ENCODE results near the gene IL17B. TPM values are rescaled to one million over a fixed set of nuclear protein-coding genes. Genes with fewer than 3 reads are reported as not detected.

The IL17B gene
- total RNA-seq, 4 donors from 2014 or later, result 1.2 TPM; not detected in 3

DNA sequence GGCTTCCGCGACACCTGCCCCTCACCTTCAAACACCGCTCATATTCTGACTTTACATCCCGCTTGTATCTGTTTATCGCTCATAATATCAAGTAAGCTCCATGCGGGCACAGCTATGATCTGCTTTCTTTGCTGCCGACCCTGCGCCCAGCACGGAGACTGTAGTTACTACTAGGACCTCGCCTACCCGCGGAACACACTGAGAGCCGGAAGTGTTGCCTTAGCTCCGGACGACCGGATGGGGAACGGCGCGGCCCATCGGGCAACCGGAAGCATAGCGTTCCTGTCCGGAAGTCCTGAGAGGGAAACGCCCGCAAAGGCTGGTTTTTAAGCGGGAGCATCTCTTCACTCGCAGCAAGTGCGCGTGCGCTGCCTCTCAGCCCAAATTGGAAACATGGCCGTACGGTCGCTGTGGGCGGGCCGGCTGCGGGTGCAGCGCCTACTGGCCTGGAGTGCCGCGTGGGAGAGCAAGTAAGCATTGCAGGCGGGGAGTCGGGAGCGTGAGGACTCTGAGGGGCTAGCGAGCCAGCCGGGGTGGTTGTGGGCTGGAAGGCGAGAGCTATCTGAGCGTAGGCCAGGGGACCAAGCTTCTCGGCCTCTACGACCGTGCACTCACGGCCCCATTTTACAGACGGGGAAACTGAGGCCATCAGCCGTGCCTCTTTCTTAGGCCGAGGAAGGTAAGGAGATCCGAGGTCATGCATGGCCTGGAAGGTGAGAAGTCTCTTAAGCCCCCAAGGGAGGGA is 33.8 kb downstream of the IL17B start, which contains the start of gene GRPEL2:
GRPEL2 (plus strand) TSS at position 353 of the 745 bp plus-strand sequence; CDS start at position 394, 41 bp downstream.
- no peaks in the 10 kb centered on the region for H3K27me3 ChIP-seq
- ATAC-seq (peak; percentile 99), DNase-seq (peak; percentile 93 to 95)
- H3K36me3 ChIP-seq, result peaks cover 0 to 39% of the 10 kb centered on the region in 2 donors
- H3K9me3 ChIP-seq, result no peaks in the 10 kb centered on the region
- H3K4me3 ChIP-seq, result peak within 1 kb of the TSS; percentile 58 to 96 (median 79)
- peaks cover 13 to 16% of the 10 kb centered on the region in 2 donors for H3K4me1 ChIP-seq
- H3K27ac ChIP-seq, result peak within 1 kb of the TSS; percentile 84 to 89 (median 87)
- TF ChIP-seq POLR2A (IDR thresholded peaks at IDR 0.05) (peak; percentile 57 to 69), CTCF (IDR thresholded peaks at IDR 0.05 in 4 of 5, conservative IDR thresholded peaks at IDR 0.05 in 1 of 5) (no peak)
- in situ Hi-C loops (cut with MboI; ENCODE audit: low sequenced_read_pairs in 4 of 4), result no loop called here
- intact Hi-C loops (cut with DNase I; ENCODE audit: low total_unique reads), result loop anchor here (5.0 to 10.0 kb wide), 3 partner anchors 73 to 961 kb away; partner anchors contain the start of genes AFAP1L1, FBXO38, HMGXB3 and TIGD6

DNA sequence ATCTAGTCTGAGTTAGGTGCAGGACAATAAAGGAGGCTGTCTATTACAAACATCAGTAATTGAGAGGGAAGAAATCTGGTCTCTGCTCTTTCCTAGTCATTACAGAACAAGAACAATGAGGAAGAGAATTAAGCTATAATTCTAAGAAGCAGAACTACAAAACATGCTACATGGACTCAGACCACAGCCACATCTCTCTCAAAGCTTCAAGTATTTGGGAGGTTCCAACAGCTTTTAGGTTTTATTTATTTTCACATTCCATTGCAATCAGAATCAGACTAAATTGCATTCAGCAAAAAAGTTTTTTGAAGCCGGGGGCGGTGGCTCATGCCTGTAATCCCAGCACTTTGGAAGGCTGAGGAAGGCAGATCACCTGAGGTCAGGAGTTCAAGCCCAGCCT is 34.9 kb downstream of the IL17B start:
- peaks cover 13 to 16% of the 10 kb centered on the region in 2 donors for H3K4me1 ChIP-seq
- DNase-seq (no peak), ATAC-seq (no peak)
- no peaks in the 10 kb centered on the region for H3K9me3 ChIP-seq
- H3K4me3 ChIP-seq, result peak overlapping the region in 1 of 4 donors; percentile 96
- TF ChIP-seq POLR2A (IDR thresholded peaks at IDR 0.05) (no peak), CTCF (IDR thresholded peaks at IDR 0.05 in 4 of 5, conservative IDR thresholded peaks at IDR 0.05 in 1 of 5) (no peak)
- intact Hi-C loops (cut with DNase I; ENCODE audit: low total_unique reads), result loop anchor here (10.0 kb wide), 1 partner anchor 959 kb away; the partner anchor contains the start of gene FBXO38
- in situ Hi-C loops (cut with MboI; ENCODE audit: low sequenced_read_pairs in 4 of 4), result no loop called here
- peaks cover 0 to 36% of the 10 kb centered on the region in 2 donors for H3K36me3 ChIP-seq
- H3K27ac ChIP-seq, result peak overlapping the region in 3 of 4 donors; percentile 84 to 87 (median 87)
- no peaks in the 10 kb centered on the region for H3K27me3 ChIP-seq

- Histone ChIP-seq H3K27me3 (no peaks in the 10 kb centered on the region), H3K36me3 (peaks cover 0 to 37% of the 10 kb centered on the region in 2 donors), H3K4me3 (no peak overlapping the region), H3K27ac (no peak overlapping the region), H3K9me3 (no peaks in the 10 kb centered on the region), H3K4me1 (peaks cover 13 to 16% of the 10 kb centered on the region in 2 donors)
- no peak for TF ChIP-seq POLR2A (IDR thresholded peaks at IDR 0.05)
- TF ChIP-seq CTCF (IDR thresholded peaks at IDR 0.05 in 4 of 5, conservative IDR thresholded peaks at IDR 0.05 in 1 of 5), result no peak
- intact Hi-C loops (cut with DNase I; ENCODE audit: low total_unique reads), result loop anchor here (10.0 kb wide), 1 partner anchor 957 kb away; the partner anchor contains the start of gene FBXO38
- in situ Hi-C loops (cut with MboI; ENCODE audit: low sequenced_read_pairs in 4 of 4), result no loop called here
- no peak for DNase-seq
- ATAC-seq, result no peak
Measured at GRCh38 chr5:149341876-149342275, 37.2 kb downstream of the IL17B start.

DNA sequence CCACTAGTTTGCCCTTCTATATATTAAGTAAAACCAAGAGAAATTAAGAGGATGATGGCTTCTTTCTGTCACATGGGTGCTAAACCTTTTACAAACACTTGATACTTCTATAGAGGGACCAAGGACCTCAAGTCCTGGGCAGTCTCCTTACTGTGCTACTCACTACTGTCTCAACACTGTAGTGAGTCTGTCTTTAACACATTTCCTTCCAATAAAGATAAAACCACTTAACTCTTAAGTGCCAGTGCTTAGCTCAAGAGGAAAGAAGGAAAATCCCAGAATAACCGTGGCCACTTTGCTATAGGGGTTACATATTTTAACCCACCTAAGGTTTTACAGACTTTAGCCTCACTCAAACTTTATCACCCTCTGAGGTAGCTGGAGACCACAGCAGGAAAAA is 38.2 kb downstream of the IL17B start:
- Histone ChIP-seq H3K36me3 (peaks cover 0 to 47% of the 10 kb centered on the region in 2 donors), H3K9me3 (no peaks in the 10 kb centered on the region), H3K27me3 (no peaks in the 10 kb centered on the region), H3K27ac (no peak overlapping the region), H3K4me1 (peaks cover 8 to 11% of the 10 kb centered on the region in 2 donors), H3K4me3 (no peak overlapping the region)
- intact Hi-C loops (cut with DNase I; ENCODE audit: low total_unique reads) (loop anchor here (10.0 kb wide), 1 partner anchor 956 kb away; the partner anchor contains the start of gene FBXO38), in situ Hi-C loops (cut with MboI; ENCODE audit: low sequenced_read_pairs in 4 of 4) (no loop called here)
- DNase-seq (no peak), ATAC-seq (no peak)
- no peak for TF ChIP-seq CTCF (IDR thresholded peaks at IDR 0.05 in 4 of 5, conservative IDR thresholded peaks at IDR 0.05 in 1 of 5)
- no peak for TF ChIP-seq POLR2A (IDR thresholded peaks at IDR 0.05)
